Hematopoietic multipotent progenitor cell treated with erythropoietin and hydrocortisone succinate and interleukin-3 and kit ligand, for 8 days (in vitro differentiated cells): ENCODE measurements around the gene TTC34.
A peak's percentile ranks its signal among the peaks of the same experiment; 100 is the strongest.

Experiments used
- DNase-seq: peaks from one replicate; pipeline ENCODE4 v3.0.0-alpha.2; 2015

The TTC34 gene

DNA sequence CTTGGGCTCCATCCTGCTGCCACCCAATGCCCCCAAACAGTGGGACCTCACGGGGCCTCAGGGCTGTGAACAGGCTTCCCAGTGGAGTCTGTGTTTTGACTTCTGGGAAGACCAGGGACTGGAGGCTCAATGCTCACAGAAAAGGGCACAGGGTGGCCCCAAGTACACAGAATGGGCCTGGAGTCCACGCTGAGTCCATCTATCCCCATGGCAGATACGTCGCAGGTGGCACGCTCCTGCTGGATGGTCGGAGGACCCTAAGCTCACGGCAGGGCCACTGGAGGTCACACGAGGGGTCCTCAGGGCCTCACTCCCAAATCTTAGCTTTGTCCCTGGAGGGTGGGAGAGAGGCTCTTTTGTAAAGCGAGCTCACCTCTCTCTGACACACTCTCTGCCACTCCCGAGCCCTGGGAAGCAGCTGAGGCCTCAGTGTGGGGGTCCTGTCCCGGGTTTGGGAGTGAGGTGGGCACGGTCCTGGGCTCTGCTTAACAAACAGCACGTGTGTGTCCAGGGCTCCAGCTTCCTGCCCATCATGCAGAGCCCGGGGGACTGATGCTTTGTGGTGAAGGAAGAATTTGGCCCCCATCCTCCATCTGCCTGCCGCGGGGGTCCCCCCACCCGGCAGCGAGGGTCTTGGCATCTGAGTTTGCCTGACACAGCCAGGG is 27.2 kb upstream of the TTC34 start:
- DNase-seq, result no peak

DNA sequence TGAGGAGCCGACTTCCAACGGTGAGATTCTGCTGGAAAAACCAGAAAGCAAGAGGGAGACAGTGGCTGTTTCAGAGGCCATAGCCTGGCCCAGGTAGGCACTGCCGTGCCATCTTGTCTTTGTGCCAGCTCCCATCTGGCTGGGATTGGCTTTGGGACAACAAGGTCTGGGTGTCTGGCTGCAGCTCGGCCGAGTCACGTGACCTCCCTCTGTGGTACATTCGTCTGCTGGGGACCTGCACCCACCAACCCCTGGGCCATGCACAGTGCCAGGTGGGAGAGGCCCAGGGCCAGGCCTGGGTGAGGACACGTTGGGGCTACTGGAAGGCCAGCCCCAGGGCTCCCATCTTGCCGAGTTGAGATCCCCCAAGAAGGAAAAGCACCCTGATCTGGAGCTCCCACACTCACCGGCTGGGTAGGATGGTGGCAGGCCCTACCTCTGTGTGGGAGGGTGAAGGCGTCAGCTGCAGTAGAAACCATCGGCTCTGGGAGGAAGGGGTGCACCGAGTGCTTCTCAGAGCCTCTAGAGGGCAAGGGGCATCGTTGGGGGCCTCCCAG is 25.3 kb upstream of the TTC34 start:
- no peak for DNase-seq

DNA sequence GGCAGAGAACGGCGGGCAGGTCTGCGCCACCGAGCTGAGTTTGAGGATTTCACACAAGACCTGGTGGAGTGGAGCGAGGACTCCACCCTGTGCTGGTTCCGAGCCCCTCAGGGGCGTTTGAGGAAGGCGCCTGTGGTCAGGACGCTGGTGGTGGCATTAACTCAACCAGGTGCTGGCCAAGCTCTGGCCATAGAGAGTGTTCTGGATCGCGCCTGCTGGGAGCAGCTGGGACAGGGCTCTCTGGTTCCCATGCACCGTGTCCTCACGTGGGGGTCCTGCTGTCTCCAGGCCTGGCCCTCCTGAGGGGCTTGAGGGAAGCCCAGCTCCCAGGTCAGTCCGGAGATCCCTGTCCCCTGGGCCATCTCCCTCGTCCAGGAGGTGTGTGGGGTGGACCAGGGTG is 24.8 kb upstream of the TTC34 start:
- DNase-seq, result no peak

DNA sequence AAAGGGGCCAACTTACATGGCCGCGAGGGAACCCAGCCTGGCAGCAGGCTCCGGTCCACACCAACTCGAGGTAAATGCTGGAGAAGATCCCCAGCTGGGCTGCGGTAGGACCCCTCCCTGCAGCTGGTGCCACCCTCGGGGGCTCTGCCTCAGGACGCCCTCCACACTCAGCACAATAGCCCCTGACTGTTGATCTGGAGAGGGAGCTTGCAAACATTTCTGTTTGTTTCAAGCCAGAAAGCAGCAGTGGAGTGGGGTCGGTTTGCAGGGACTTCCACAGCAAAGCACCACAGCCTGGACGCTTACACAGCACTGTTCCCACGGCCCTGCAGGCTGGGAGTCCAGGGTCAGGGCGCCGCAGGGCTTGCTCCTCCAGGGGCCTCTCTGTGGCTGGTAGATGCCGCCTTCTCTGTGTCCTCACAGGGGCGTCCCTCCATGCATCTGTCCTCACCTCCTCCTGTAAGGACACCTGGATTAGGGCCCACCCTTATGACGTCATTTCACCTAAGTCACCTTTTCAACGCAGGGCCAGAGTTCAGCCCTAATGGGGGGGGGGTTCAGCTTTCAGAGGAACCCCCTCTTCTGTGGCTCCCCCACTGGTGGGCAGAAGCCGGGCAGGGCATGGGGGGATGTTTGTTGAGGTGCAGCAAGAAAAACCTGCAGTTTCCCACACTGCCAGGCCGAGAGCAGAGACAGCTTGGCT is 24.1 kb upstream of the TTC34 start:
- DNase-seq, result no peak

DNA sequence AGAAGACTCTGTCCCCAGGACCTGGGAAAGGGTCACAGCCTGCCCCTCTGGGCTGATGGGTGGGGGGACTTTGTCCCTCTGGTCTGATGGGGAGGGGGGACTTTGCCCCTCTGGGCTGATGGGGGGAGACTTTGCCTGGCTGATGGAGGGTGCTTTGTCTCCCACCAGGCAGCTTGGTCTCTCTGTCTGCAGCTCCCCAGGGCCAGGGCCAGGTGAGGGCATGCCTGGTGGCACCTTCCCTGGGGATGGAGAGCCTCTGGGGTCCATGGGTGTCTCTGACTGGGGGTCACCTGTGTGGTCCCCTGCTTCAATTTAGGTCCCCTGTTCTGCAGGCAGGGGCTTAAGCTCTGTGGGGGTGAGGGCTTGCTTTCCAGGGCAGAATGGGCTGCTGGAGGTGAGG is 23.5 kb upstream of the TTC34 start:
- no peak for DNase-seq

DNA sequence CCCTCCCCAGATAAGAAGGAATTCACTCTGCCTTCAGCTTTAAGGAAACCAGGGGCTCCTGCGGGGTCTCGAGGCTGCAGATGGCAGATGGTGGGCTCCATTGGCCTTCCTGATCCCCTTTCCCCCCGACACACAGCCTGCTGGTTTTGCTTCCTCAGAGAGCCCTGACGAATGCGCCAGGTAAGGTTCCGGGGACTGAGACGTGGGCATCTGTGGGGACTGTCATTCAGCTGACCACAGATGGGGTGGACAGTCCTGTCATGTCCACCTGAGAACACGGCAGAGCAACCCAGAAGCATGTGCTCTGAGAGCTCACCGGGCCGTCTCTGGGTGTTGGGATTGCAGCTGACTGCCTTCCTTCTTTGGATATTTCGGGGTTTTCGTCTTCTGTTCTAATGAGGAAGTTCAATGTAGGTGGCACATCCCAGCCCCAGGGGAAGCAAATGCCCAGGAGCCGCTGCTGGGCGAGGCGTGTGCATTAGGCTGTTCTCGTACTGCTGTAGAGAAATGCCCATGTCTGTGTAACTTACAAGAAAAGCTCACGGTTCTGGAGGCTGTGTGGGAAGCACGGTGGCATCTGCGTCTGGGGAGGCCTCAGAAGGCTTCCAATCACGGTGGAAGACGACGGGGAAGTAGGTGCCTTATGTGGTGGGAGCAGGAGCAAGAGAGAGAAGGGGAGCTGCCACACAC is 22.6 kb upstream of the TTC34 start:
- no peak for DNase-seq

DNA sequence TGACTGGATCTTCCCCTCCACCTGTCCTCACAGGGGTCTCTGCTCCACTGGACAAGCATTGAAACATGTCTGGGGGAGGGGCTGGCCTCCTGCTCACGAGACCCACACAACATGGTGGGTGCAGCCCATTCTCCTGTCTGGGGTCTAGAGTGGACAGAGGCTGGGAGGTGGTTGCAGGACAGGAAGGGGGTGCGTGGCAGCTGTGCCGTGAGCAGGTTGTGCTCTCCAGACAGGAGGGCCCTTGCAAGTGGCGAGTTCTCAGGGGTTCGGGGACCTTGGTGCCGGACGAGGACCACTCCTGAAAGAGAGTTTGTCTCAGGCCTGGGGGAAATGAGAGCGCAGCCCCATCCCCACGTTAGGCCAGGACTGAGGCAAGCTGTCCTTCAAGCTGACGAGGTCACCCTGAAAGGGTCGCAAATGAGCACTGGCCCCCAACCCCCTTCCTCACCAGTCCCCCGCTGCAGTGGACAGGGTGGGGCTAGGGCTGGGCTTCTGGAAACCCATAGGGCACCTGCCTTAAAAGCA is 21.2 kb upstream of the TTC34 start:
- DNase-seq, result no peak

DNA sequence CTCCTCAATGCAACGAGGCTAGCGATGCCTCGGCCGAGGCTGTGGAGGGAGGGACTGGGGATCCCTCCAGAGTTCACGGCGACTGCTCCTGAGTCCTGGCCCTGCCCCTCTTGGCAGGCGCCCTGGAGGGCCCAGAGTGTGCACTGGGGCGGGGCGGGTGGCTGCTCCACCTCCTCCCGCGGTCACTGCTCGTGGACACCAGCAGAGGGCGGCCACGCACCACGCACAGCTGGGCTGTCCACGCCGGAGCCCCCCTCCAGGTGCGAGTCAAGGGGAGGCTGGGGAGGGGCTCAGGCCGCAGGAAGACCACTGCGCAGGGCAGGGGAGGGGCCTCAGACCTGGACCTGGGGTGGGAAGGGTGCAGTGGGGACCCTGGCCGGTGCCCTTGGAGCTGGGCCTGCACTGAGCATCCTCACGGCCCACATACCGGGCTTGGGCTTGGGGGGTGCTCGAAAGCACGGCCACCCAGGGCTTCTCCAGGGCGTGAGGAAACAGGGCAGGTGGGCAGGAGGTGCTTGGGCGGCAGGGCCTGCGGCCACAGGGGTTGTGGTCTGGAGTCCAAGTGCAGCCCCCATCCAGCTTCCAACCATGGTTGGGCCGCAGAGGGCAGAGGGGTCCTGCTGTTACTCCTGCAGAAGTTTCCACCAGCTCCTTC is 20.6 kb upstream of the TTC34 start:
- DNase-seq, result peak; percentile 23

DNA sequence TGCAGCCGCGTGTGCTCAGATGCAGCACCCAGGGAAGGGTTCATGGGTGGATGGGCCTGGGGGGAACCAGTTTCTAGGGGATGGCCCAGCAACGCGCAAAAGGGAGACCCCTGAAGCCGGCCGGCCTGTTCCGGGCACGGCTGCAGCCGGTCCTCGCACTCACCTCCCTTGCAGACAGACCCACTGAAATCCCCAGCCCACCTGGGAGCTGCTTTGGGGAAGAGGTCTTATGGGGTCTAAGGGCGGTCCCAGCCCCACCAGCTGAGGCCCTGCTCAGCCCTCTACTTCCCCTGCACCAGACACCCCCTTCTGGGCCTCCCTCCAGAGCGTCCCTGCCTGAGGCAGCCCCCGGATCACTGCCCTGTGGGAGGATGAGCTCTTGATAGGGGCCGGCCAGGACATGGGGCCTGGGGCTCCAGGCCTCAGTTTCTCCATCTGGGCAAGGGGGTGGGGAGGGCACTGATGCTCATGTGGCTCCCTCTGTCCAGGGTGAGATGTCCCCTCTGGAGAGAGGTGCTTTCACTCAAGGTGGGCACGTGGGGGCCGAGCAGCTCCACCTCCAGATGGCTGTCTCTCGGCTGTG is 20.0 kb upstream of the TTC34 start:
- DNase-seq, result no peak

DNA sequence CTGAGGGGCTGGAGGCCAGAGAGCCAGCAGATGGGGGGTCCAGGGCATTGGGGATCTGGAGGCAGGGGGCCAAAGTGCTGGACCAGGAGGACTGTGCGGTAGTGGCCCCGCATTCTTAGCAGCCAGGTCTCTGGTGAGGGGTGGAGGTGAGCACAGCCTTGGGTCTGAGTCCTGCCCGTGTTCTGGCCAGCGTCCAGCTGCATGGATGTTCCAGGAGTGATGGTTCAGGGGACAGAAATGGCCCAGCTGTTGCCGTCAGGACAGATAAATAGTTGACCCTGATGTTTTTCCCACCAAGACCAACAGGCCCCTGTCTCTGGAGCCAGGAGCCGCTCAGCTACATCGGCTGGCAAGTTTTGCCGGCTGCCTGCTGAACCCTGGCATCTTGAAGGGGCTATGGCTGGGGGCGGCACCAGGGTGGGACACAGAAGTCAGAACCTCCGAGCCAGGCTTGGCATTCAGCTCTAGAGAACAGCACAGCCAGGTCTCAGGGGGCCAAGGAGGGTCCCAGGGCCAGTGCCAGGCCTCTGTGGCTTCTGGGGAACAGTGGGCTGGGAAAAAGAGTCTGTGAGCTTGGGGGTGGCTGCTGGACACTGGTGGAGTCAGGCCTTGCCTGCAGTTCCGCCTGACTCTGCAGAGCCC is 19.4 kb upstream of the TTC34 start:
- DNase-seq, result no peak

DNA sequence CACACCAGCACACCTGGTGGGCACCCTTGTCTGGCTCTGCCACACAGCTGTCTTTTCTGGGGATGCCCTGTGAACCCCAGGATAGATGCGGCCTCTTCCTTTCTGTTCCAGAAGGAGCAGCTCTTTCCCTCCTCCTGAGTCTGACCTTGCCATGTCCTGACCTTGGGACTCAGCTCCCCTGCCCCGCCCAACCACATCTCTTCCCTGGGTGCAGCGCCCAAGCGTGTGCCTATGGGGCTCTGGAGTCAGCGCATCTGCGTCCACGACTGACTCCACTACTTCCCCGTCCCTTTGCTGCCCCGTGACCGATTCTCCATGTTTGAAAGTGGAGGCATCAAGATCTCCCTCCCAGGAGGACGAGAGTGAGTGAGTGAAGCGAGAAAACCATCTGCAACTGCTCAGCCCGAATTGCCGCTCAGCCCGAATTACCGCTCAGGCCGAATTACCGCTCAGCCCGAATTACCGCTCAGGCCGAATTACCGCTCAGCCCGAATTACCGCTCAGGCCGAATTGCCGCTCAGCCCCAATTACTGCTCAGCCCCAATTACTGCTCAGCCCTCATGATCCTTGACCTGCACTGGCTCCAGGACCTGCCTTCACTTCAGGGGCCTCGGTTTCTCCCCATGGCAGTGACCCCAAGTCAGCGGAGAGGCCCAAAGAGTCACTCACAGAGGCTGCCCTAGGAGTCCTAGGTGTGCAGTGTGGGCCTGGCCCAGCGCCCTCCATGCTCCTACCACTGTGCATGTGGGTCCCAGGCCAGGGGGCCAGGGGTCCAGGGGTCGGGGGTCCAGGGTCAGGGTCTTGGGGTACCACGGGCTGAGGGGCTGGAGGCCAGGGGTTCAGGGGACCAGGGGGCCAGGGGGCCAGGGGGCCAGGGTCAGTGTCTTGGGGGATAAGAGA is 18.6 kb upstream of the TTC34 start:
- no peak for DNase-seq

DNA sequence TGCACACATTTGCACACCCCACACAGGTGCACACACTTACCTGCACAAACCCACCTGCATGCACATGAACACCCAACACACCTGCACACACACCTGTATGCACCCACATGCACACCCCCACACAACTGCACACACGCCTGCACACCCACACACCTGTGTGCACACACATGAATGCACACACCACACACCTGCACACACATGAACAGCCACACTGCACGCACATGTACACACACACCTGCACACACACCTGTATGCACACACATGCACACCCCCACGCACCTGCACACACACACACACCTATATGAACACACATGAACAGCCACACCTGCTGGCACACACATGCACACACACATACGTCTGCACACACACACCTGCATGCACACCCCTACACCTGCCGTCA is 17.9 kb upstream of the TTC34 start:
- no peak for DNase-seq

DNA sequence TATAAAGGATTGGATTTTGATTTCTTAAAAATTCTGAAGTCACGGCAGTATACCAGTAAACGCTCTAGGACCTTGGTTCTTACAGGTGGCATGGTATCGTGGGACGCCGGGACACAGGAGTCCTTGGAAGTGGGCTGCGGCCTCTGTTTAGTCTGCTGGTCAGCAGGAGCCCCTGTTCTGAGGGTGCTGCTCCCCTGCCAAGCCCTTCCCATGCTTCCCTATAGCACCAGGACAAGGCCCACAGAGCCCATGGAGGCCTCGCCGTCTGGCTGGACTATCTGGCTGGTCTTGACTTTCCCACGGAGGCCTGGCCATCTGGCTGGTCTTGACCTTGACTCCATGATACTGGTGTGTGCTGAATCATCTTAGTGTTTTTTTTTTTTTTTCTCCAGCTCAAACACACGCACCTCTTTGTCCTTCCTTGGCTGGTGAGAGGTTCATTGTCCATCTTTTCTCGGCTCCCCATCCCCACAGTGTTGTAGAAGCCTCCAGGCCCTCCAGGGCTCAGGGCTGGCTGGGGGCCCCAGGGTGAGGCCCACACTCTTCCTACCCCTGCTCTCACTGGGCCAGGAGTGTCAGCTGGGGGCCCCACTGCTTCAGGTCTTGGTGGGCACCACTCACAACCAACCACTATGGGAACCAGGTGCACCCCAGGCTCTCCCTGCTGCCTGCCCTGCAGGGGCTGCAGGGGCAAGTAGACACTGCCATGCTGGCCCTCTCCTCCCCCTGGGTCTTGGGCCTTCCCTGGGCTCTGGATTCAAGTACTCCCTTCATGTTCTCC is 16.5 kb upstream of the TTC34 start:
- DNase-seq, result no peak

DNA sequence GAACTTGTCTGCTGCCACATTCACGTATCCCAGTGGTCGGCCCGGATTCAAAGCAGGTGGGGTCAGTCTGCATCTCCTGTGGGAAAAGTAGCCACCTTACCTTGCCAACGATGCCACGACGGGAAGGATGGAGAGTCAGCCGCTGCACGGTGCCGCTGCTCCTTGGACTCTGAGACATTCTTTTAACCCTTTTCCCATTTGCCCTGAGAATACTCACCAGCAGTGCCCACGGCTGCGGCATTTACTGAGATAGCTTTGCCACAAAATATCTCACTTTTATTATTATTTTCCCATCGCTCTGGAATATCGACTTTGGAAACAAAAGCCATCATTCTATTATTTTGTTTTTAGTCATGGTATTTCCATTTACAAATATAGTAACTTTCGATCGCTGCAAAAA is 15.3 kb upstream of the TTC34 start:
- DNase-seq, result no peak

DNA sequence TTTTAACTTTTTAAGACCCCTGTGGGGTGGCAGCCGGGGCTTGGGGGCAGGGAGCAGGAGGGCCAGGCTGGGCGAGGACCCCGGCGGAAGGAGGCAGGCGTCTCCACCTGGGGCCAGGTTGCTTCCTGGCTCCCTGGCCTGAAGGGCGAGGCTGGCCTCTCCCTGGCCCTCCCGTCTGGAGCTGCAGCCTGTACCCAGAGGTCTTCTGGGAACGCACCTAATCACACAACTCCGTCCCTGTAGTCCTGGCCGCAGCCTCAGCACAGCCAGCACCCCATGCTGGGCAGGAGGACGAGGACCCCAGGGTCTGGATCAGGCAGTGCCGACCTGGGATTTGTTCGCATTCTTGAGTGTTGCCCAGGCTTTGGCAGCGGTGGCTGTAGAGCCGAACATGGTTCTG is 14.1 kb upstream of the TTC34 start:
- DNase-seq, result no peak

DNA sequence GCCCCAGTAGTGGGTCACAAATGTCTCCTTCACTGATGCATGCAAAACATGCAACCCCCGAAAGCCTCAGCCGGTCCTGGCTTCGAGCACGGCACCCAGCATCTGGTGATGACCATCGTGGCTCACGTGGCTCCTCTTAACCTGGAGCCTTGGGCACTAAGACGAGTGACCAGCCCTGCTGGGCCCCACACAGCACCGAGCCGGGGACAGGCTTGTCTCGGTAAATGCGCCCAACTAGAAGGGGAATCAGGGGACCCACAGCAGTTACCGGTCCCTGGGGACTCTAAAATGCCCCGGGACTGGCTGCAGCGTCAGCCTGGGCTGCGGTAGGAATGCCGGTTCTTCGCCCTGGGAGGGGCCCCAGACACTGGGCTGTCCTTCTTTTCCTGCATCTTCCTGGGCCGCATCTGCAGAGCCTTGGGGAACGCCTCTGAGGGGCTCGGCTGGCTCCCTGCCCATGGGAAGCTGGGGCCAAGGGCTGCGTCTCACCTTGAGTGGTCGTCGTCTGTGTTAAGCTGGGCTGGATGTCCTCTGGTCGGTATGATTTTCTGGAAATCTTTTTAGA is 13.1 kb upstream of the TTC34 start:
- DNase-seq, result no peak

DNA sequence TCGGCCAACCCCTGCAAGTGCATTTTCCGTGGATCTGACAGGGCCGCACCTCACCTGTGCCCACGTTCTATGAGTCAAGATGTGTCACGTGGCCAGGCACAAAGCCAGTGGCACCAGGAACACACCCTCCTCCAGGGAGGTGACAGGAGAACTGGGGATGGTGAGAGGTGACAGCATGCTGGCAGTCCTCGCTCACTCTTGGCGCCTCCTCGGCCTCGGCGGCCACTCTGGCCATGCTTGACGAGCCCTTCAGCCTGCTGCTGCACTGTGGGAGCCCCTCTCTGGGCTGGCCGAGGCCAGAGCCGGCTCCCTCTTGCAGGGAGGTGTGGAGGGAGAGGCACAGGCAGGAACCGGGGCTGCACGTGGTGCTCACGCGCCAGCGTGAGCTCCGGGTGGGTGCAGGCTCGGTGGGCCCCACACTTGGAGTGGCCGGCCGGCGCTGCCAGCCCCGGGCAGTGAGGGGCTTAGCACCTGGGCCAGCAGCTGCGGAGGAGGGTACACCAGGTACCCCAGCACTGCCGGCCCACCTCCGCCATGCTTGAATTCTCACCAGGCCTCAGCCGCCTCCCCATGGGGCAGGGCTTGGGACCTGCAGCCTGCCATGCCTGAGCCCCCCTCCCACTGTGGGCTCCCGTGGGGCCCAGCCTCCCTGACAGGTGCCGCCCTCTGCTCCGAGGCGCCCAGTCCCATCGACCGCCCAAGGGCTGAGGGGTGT is 11.6 kb upstream of the TTC34 start:
- no peak for DNase-seq

DNA sequence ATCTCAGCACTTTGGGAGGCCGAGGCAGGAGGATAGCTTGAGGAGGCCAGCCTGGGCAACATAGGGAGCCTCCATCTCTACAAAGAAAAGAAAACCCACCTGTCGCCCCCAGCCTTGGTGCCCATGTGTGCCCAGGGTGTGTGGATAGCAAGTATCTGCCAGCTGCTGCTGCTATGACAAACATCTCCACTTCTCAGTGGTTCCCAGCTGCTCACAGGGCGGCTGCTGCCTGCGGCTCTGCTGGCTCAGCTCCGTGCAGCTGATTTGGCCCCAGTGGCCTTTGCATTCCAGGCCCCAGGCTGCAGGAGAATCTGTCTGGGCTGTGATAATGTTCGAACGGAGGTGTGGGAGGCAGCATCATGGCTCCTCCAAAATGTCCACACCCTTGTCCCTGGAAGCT is 10.6 kb upstream of the TTC34 start:
- DNase-seq, result no peak

DNA sequence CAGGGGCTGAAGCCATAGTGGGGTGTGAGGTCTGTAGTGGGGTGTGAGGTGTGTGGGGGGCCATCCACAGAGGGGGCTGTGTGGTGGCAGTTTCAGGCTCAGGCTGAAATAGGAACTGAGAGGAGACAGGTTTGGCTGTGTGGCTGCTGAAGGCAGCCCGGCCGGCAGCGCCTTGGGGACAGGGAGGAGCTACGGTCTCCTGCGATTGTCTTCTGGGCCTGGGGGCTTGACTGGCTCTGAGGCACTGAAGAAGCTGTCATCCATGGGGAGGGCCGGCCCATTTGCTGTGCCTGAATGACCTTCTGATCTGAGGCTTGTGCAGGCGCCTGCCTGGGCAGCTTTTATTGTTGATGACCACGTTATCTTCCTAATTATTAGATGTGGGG is 10.0 kb upstream of the TTC34 start:
- no peak for DNase-seq
